ENCODE data around the gene DNAJA4.

The DNAJA4 gene

GRCh38 chr15:78222745-78223395 lies 41.5 kb upstream of the DNAJA4 start:
- no peak for DNase-seq (ENCODE audit: low spot score)
- peaks cover 0 to 4% (median 0%) of the 10 kb centered on the region in 3 experiments for H3K27me3 ChIP-seq (ENCODE audit: control insufficient read depth in 3 of 3, insufficient read depth in 3 of 3, low read depth in 1 of 3, low read length in 3 of 3)
- no peaks in the 10 kb centered on the region for H3K79me1 ChIP-seq (ENCODE audit: low read depth, low read length)
- H3K14ac ChIP-seq (ENCODE audit: low read length), result no peak overlapping the region
- no peak overlapping the region for H2AFZ ChIP-seq (ENCODE audit: low read length)
- no peak overlapping the region for H3K4me3 ChIP-seq (ENCODE audit: low read length in 2 of 2)
- WGBS, 2 donors (ENCODE audit: extremely low coverage in 2 of 2, insufficient read length in 2 of 2, insufficient replicate concordance in 1 of 2), result no CpG with 5 or more reads among the region's 5 CpGs
- no peak overlapping the region for H2BK15ac ChIP-seq (ENCODE audit: low read length)
- no peak overlapping the region for H3K18ac ChIP-seq (ENCODE audit: low read length)
- H2BK5ac ChIP-seq (ENCODE audit: low read length), result no peak overlapping the region
- no peak overlapping the region for H2AK5ac ChIP-seq (ENCODE audit: low read depth, low read length)
- no peak overlapping the region for H3K9ac ChIP-seq (ENCODE audit: low read depth, low read length, poor library complexity)
- H3K4ac ChIP-seq (ENCODE audit: low read length), result no peak overlapping the region
- no peak overlapping the region for H3K4me2 ChIP-seq (ENCODE audit: insufficient read depth, low read length, poor library complexity, severe bottlenecking)
- no peak overlapping the region for H2BK12ac ChIP-seq (ENCODE audit: low read length)
- no peak overlapping the region for H4K91ac ChIP-seq (ENCODE audit: low read depth, low read length, poor library complexity)
- no peak overlapping the region for H4K8ac ChIP-seq (ENCODE audit: low read depth, low read length)
- no peak overlapping the region for H3K23ac ChIP-seq (ENCODE audit: low read depth, low read length, poor library complexity)
- H3K27ac ChIP-seq (replicated peaks; ENCODE audit: low read length), result no peak overlapping the region
- H3K4me1 ChIP-seq (ENCODE audit: control insufficient read depth in 2 of 2, insufficient read depth in 1 of 2, low read depth in 1 of 2, low read length in 2 of 2), result no peaks in the 10 kb centered on the region
- no peaks in the 10 kb centered on the region for H3K36me3 ChIP-seq (replicated peaks in 1 of 2; ENCODE audit: control insufficient read depth in 2 of 2, insufficient read depth in 2 of 2, low read length in 2 of 2)
- H2BK120ac ChIP-seq (ENCODE audit: low read depth, low read length), result no peak overlapping the region
- H3K9me3 ChIP-seq (replicated peaks in 1 of 2; ENCODE audit: control insufficient read depth in 2 of 2, insufficient read depth in 1 of 2, low read depth in 1 of 2, low read length in 2 of 2), result peaks cover 0 to 3% of the 10 kb centered on the region in 2 donors

- H3K27ac ChIP-seq (replicated peaks; ENCODE audit: low read length), result no peak overlapping the region
- no peak overlapping the region for H4K91ac ChIP-seq (ENCODE audit: low read depth, low read length, poor library complexity)
- no peak overlapping the region for H2BK120ac ChIP-seq (ENCODE audit: low read depth, low read length)
- H3K18ac ChIP-seq (ENCODE audit: low read length), result no peak overlapping the region
- H3K23ac ChIP-seq (ENCODE audit: low read depth, low read length, poor library complexity), result no peak overlapping the region
- no peak overlapping the region for H3K4me3 ChIP-seq (ENCODE audit: low read length in 2 of 2)
- no CpG with 5 or more reads among the region's 4 CpGs for WGBS, 2 donors (ENCODE audit: extremely low coverage in 2 of 2, insufficient read length in 2 of 2, insufficient replicate concordance in 1 of 2)
- H3K36me3 ChIP-seq (replicated peaks in 1 of 2; ENCODE audit: control insufficient read depth in 2 of 2, insufficient read depth in 2 of 2, low read length in 2 of 2), result no peaks in the 10 kb centered on the region
- no peak overlapping the region for H3K4me2 ChIP-seq (ENCODE audit: insufficient read depth, low read length, poor library complexity, severe bottlenecking)
- no peaks in the 10 kb centered on the region for H3K4me1 ChIP-seq (ENCODE audit: control insufficient read depth in 2 of 2, insufficient read depth in 1 of 2, low read depth in 1 of 2, low read length in 2 of 2)
- no peak overlapping the region for H3K9ac ChIP-seq (ENCODE audit: low read depth, low read length, poor library complexity)
- H3K14ac ChIP-seq (ENCODE audit: low read length), result no peak overlapping the region
- H3K79me1 ChIP-seq (ENCODE audit: low read depth, low read length), result no peaks in the 10 kb centered on the region
- DNase-seq (ENCODE audit: low spot score), result no peak
- no peak overlapping the region for H2AFZ ChIP-seq (ENCODE audit: low read length)
- no peak overlapping the region for H2AK5ac ChIP-seq (ENCODE audit: low read depth, low read length)
- no peak overlapping the region for H3K4ac ChIP-seq (ENCODE audit: low read length)
- peaks cover 0 to 4% (median 0%) of the 10 kb centered on the region in 3 experiments for H3K27me3 ChIP-seq (ENCODE audit: control insufficient read depth in 3 of 3, insufficient read depth in 3 of 3, low read depth in 1 of 3, low read length in 3 of 3)
- no peak overlapping the region for H2BK5ac ChIP-seq (ENCODE audit: low read length)
- no peak overlapping the region for H2BK12ac ChIP-seq (ENCODE audit: low read length)
- H3K9me3 ChIP-seq (replicated peaks in 1 of 2; ENCODE audit: control insufficient read depth in 2 of 2, insufficient read depth in 1 of 2, low read depth in 1 of 2, low read length in 2 of 2), result peaks cover 0 to 3% of the 10 kb centered on the region in 2 donors
- H2BK15ac ChIP-seq (ENCODE audit: low read length), result no peak overlapping the region
- no peak overlapping the region for H4K8ac ChIP-seq (ENCODE audit: low read depth, low read length)
Observed at GRCh38 chr15:78223396-78224022, 40.9 kb upstream of the DNAJA4 start.

GRCh38 chr15:78224023-78224411 lies 40.3 kb upstream of the DNAJA4 start:
- H3K9ac ChIP-seq (ENCODE audit: low read depth, low read length, poor library complexity), result no peak overlapping the region
- DNase-seq (ENCODE audit: low spot score), result no peak
- H2BK120ac ChIP-seq (ENCODE audit: low read depth, low read length), result no peak overlapping the region
- H2AK5ac ChIP-seq (ENCODE audit: low read depth, low read length), result no peak overlapping the region
- H2AFZ ChIP-seq (ENCODE audit: low read length), result no peak overlapping the region
- peaks cover 0 to 4% (median 0%) of the 10 kb centered on the region in 3 experiments for H3K27me3 ChIP-seq (ENCODE audit: control insufficient read depth in 3 of 3, insufficient read depth in 3 of 3, low read depth in 1 of 3, low read length in 3 of 3)
- no peak overlapping the region for H4K8ac ChIP-seq (ENCODE audit: low read depth, low read length)
- H3K27ac ChIP-seq (replicated peaks; ENCODE audit: low read length), result no peak overlapping the region
- no peak overlapping the region for H3K4me2 ChIP-seq (ENCODE audit: insufficient read depth, low read length, poor library complexity, severe bottlenecking)
- no peak overlapping the region for H2BK12ac ChIP-seq (ENCODE audit: low read length)
- no peak overlapping the region for H3K18ac ChIP-seq (ENCODE audit: low read length)
- no peaks in the 10 kb centered on the region for H3K4me1 ChIP-seq (ENCODE audit: control insufficient read depth in 2 of 2, insufficient read depth in 1 of 2, low read depth in 1 of 2, low read length in 2 of 2)
- peaks cover 0 to 3% of the 10 kb centered on the region in 2 donors for H3K9me3 ChIP-seq (replicated peaks in 1 of 2; ENCODE audit: control insufficient read depth in 2 of 2, insufficient read depth in 1 of 2, low read depth in 1 of 2, low read length in 2 of 2)
- no peak overlapping the region for H3K4me3 ChIP-seq (ENCODE audit: low read length in 2 of 2)
- no CpG with 5 or more reads among the region's 2 CpGs for WGBS, 2 donors (ENCODE audit: extremely low coverage in 2 of 2, insufficient read length in 2 of 2, insufficient replicate concordance in 1 of 2)
- no peak overlapping the region for H2BK5ac ChIP-seq (ENCODE audit: low read length)
- H2BK15ac ChIP-seq (ENCODE audit: low read length), result no peak overlapping the region
- H3K79me1 ChIP-seq (ENCODE audit: low read depth, low read length), result no peaks in the 10 kb centered on the region
- no peak overlapping the region for H4K91ac ChIP-seq (ENCODE audit: low read depth, low read length, poor library complexity)
- H3K36me3 ChIP-seq (replicated peaks in 1 of 2; ENCODE audit: control insufficient read depth in 2 of 2, insufficient read depth in 2 of 2, low read length in 2 of 2), result no peaks in the 10 kb centered on the region
- no peak overlapping the region for H3K14ac ChIP-seq (ENCODE audit: low read length)
- no peak overlapping the region for H3K4ac ChIP-seq (ENCODE audit: low read length)
- H3K23ac ChIP-seq (ENCODE audit: low read depth, low read length, poor library complexity), result no peak overlapping the region

GRCh38 chr15:78225783-78226541 lies 38.4 kb upstream of the DNAJA4 start:
- no peak overlapping the region for H3K18ac ChIP-seq (ENCODE audit: low read length)
- peaks cover 0 to 3% of the 10 kb centered on the region in 2 donors for H3K9me3 ChIP-seq (replicated peaks in 1 of 2; ENCODE audit: control insufficient read depth in 2 of 2, insufficient read depth in 1 of 2, low read depth in 1 of 2, low read length in 2 of 2)
- no peak overlapping the region for H3K14ac ChIP-seq (ENCODE audit: low read length)
- no peaks in the 10 kb centered on the region for H3K79me1 ChIP-seq (ENCODE audit: low read depth, low read length)
- no peaks in the 10 kb centered on the region for H3K4me1 ChIP-seq (ENCODE audit: control insufficient read depth in 2 of 2, insufficient read depth in 1 of 2, low read depth in 1 of 2, low read length in 2 of 2)
- no peak overlapping the region for H3K9ac ChIP-seq (ENCODE audit: low read depth, low read length, poor library complexity)
- H3K4me2 ChIP-seq (ENCODE audit: insufficient read depth, low read length, poor library complexity, severe bottlenecking), result no peak overlapping the region
- no peak overlapping the region for H4K91ac ChIP-seq (ENCODE audit: low read depth, low read length, poor library complexity)
- H3K4ac ChIP-seq (ENCODE audit: low read length), result no peak overlapping the region
- WGBS, 2 donors (ENCODE audit: extremely low coverage in 2 of 2, insufficient read length in 2 of 2, insufficient replicate concordance in 1 of 2), result no CpG with 5 or more reads among the region's 3 CpGs
- peaks cover 0 to 4% (median 0%) of the 10 kb centered on the region in 3 experiments for H3K27me3 ChIP-seq (ENCODE audit: control insufficient read depth in 3 of 3, insufficient read depth in 3 of 3, low read depth in 1 of 3, low read length in 3 of 3)
- no peak overlapping the region for H2AFZ ChIP-seq (ENCODE audit: low read length)
- no peak for DNase-seq (ENCODE audit: low spot score)
- no peaks in the 10 kb centered on the region for H3K36me3 ChIP-seq (replicated peaks in 1 of 2; ENCODE audit: control insufficient read depth in 2 of 2, insufficient read depth in 2 of 2, low read length in 2 of 2)
- no peak overlapping the region for H4K8ac ChIP-seq (ENCODE audit: low read depth, low read length)
- no peak overlapping the region for H3K4me3 ChIP-seq (ENCODE audit: low read length in 2 of 2)
- no peak overlapping the region for H2BK5ac ChIP-seq (ENCODE audit: low read length)
- no peak overlapping the region for H2BK15ac ChIP-seq (ENCODE audit: low read length)
- H2BK12ac ChIP-seq (ENCODE audit: low read length), result no peak overlapping the region
- no peak overlapping the region for H2AK5ac ChIP-seq (ENCODE audit: low read depth, low read length)
- H2BK120ac ChIP-seq (ENCODE audit: low read depth, low read length), result no peak overlapping the region
- H3K23ac ChIP-seq (ENCODE audit: low read depth, low read length, poor library complexity), result no peak overlapping the region
- H3K27ac ChIP-seq (replicated peaks; ENCODE audit: low read length), result no peak overlapping the region

Data from neuronal stem cell (in vitro differentiated cells).